Endometrial microvascular endothelial cells (primary cell): Measurements from ENCODE around the gene GRIN1. TPM values are rescaled to one million over a fixed set of nuclear protein-coding genes. Genes with fewer than 3 reads are reported as not detected.

ENCODE experiments used
- in situ Hi-C: cut with HindIII; loops from 2 replicates; pipeline ENCODE4 v1.10.0; 2017; ENCODE audit warnings: low sequenced_read_pairs, low pct_unique_long_range_greater_than_20kb; ENCODE audit errors: inconsistent ontology term
- total RNA-seq: library from RNA; depleted of rRNA; stranded (reverse); fragments of >200 nt; gene quantifications from one replicate; pipeline ENCODE4 v1.2.3, GENCODE V29; 2015; ENCODE audit errors: inconsistent ontology term

The GRIN1 gene
- total RNA-seq, 1 donor from 2014 or later: not detected

DNA sequence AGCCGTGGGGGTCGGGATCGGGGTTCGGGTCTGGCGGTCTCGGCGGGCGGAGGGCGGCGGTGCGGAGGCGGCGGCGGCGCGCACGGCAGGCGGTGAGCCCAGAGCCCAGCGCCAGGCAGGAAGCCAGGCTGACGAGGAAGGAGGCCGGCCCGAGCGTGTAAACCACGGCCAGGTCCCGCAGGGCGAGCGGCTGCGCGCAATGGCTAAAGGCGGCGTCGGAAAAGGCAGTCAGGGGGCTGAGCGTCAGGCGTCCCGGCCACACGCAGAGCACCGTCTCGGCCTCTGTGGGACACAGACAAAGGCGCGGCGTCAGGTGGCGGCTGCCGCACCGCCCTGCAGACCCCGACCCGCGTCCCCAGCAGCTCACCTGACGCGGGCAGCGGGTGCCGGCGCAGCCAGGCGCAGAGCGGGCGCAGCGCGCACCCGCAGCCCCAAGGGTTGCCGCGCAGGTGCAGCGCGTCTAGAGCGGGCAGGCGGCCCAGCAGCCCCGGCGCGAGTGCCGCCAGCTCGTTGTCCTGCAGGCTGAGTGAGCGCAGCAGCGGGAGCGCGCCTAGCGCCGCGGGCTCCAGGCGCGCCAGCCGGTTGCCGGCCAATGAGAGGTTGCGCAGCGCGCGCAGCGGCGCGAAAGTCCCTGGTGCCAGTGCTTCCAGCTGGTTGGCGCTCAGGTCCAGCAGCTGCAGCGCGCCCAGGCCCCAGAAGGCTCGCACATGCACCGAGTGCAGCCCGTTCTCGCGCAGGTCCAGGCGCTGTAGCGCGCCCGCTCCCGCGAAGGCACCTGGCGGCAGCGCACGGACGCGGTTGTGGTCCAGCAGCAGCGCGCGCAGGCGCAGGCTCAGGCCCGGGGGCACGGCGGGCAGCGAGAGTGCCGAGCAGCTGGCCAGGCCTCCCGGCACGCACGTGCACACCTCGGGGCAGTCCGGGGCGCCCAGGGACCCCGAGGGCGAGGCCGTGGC is 30.2 kb downstream of the GRIN1 start:
- in situ Hi-C loops: loop anchor here (25.0 kb wide), 1 partner anchor 232 kb away; the partner anchor contains the start of genes C8G and FBXW5

DNA sequence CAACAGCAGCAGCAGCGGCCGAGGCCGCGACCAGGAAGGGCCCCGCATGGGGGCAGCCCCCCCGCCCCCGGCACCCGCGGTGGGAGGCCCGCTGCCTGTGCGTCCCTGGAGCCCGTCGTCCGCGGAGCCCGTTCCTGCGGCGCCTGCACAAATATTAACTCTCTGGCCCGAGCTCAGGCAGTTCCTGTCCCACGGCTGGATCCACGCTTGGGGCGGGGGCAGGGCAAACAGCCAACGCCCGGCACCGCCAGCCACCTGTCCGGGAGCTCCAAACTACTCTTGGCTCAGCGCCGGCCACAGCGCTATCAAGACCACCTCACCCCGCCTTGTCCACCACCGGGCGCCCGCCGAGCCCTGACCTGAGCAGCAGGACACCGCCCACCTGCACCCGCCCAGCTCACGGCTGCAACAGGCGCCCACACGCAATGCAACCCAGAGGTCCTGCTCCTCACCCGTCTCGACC is 31.0 kb downstream of the GRIN1 start, which contains the start of gene LRRC26:
LRRC26 (minus strand) TSS at position 156 of the 463 bp plus-strand sequence; CDS start at position 48, 108 bp downstream.
- in situ Hi-C loops: loop anchor here (25.0 kb wide), 1 partner anchor 233 kb away; the partner anchor contains the start of genes C8G and FBXW5

- in situ Hi-C loops: loop anchor here (25.0 kb wide), 1 partner anchor 233 kb away; the partner anchor contains the start of genes C8G and FBXW5
These were observed 31.7 kb downstream of the GRIN1 start for GRCh38 chr9:137170486-137171148.

- in situ Hi-C loops: loop anchor here (25.0 kb wide), 1 partner anchor 234 kb away; the partner anchor contains the start of genes C8G and FBXW5
These were observed 32.4 kb downstream of the GRIN1 start for GRCh38 chr9:137171149-137171900.

- in situ Hi-C loops: loop anchor here (25.0 kb wide), 1 partner anchor 236 kb away; the partner anchor contains the start of genes C8G and FBXW5
These were observed 34.2 kb downstream of the GRIN1 start for GRCh38 chr9:137172901-137173795.

DNA sequence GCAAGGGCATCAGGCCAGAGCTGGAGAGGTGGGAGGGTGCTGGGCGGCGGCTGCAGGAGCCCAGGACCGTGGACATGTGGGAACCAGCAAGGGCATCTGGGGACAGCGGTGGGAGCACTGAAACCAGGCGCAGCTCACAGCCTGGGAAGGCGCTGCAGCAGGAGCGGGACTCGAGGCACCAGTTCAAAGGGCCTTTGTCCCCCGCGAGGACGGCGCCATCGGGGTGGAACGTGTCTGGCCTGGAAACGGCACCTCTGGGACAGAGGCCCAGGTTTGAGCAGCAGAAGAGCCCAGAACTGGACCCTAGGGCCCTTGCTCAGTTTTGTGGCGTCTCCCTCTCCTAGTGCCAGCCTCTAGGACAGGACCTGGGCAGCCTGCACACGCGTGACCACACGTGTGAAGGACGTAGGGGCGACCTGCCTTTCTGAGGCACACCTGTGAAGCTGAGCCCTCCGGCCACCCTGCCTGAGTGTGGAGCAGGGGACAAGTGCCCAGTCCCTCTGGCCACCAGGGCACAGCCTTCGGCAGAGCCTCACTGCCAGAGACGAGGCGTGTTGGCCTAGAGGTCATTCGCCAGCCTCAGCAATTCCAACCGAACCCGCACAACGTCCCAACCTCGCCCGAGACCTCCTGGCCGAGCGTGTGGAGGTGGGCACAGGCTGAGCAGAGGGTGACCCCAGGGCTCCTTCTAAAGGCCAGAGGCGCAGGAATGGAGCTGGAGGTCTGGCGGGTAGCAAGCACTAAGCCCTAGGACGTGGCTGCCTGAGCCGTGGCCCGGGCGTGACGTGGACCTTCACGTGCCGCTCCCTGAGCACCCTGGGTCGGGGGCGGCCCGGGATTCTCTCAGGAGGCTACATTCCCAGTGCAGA is 35.1 kb downstream of the GRIN1 start:
- in situ Hi-C loops: loop anchor here (25.0 kb wide), 1 partner anchor 237 kb away; the partner anchor contains the start of genes C8G and FBXW5

DNA sequence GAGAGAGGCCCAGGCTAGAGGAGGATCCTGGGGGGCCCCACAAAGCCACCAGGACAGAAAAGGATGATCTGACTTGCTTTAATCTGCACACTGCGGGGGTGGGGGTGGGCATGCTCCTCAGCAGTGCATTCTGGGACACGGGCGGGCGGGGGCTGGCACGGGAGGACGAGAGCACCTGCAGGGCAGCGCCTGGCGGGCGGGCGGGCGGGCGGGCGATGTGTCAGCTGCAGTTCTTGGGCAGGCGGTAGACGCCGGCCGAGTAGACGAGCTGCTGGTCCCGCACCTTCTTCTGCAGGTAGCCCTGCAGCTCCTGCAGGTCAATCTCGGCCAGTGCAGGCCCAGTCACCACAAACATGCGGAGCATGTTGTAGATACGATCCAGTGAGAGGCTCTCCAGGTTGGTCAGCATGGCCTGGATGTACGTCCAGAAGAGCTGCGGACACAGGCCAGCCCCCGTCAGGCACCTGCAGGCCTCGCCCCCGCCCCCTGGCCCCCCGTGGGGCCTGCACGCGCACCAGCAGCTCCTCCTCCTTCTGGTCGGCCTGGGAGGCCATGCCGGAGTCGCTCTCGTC is 35.9 kb downstream of the GRIN1 start:
- in situ Hi-C loops: loop anchor here (25.0 kb wide), 1 partner anchor 238 kb away; the partner anchor contains the start of genes C8G and FBXW5

DNA sequence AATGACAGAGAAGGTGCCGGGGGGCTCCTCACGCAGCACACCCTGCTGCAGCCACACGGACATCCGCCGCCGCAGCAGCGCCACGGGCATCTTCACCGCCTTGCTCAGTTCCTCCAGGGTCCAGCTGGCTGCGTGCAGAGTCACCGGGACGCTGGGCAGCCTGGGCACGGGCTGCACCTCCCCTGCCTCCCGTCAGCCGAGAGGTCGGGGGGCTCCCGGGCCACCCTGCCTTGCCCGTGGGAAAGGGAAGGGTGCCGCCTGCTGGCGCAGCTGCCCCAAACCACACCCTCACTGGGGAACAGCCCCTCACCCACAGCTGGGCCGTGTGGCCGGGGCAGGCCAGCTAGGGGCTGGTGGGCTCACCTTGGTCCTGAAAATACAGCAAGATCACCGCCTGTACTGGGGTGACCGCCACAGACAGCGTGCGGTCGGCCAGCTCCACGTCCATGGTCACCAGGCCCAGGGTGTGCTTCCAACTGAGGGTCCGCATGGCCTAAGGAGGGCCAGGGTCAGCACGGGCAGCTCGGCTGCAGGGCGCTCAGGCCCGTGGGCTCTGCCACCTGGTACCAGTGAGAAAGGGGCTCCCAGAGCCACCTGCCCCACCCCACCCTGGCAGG is 36.5 kb downstream of the GRIN1 start:
- in situ Hi-C loops: no loop called here

- in situ Hi-C loops: no loop called here
These were observed 37.6 kb downstream of the GRIN1 start for GRCh38 chr9:137176302-137177182.

GRCh38 chr9:137178201-137178938 is 39.4 kb downstream of the GRIN1 start:
- in situ Hi-C loops: no loop called here

DNA sequence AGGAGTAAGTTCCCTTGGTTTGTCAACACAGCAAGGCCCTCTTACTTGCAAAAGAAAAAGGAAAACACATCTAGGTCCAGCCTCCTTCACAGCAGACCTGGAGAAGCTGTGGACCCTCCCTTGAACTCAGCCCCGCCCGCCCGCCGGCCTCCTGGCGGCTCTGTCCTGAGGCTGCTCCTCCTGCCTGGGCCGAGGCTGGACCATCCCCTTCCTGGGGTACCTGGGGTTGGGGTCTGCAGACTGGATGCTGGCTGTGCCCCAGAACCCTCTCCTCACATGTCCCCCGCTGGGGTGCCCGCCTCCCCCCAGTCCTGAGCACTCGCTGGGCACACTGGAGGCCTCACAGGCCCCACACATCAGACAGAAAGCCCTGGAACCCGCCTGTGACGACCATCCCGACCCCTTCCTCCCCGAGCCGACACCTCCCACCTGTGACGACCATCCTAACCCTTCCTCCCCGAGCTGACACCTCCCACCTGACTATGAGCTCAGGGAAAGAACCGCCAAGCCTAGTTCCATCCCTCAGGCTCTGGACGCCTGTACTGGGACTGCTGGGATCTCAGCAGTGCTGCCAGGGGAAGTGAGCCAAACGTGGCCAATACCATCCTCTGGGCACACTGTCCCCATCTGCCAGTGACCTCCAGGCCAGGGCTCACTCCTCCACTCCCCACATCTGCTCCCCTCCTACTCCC is 40.1 kb downstream of the GRIN1 start:
- in situ Hi-C loops: no loop called here

- in situ Hi-C loops: no loop called here
These were observed 40.8 kb downstream of the GRIN1 start for GRCh38 chr9:137179761-137180160.

GRCh38 chr9:137180491-137180890 is 41.5 kb downstream of the GRIN1 start:
- in situ Hi-C loops: no loop called here

- in situ Hi-C loops: no loop called here
These were observed 42.7 kb downstream of the GRIN1 start for GRCh38 chr9:137181680-137182079.
